Left lung (tissue), 10 donors: ENCODE results near the gene ESYT2. TPM values are rescaled to one million over a fixed set of nuclear protein-coding genes. Genes with fewer than 3 reads are reported as not detected.

Experiments used
- ATAC-seq: fragments of 200-7000 bp; cut with Tn5 transposase; one replicate; pipeline ENCODE4 v1.9.1; 2020; ENCODE audit warnings: moderate library complexity
- DNase-seq, 4 donors: peaks; one replicate each; pipeline ENCODE4 v3.0.0-alpha.2; 2013 to 2020
- H3K27ac ChIP-seq, 2 donors: fragments of 200-600 bp; sonication (generic) in 1 of 2; one replicate each; pipeline versions ENCODE4 v1.5.0 to v1.8.0; 2020 to 2021
- H3K27me3 ChIP-seq, 2 donors: fragments of 200-600 bp; sonication (generic) in 1 of 2; one replicate each; pipeline versions ENCODE4 v1.5.0 to v1.8.0; 2020 to 2021
- H3K36me3 ChIP-seq, 2 donors: fragments of 200-600 bp; sonication (generic) in 1 of 2; one replicate each; pipeline versions ENCODE4 v1.5.0 to v1.8.0; 2020 to 2021
- H3K4me1 ChIP-seq, 2 donors: fragments of 200-600 bp; one replicate each; pipeline ENCODE4 v1.8.0; 2021
- H3K4me3 ChIP-seq, 2 donors: fragments of 200-600 bp; sonication (generic) in 1 of 2; one replicate each; pipeline versions ENCODE4 v1.5.0 to v1.8.0; 2020 to 2021; ENCODE audit warnings: mild to moderate bottlenecking in 1 of 2
- H3K9me3 ChIP-seq, 2 donors: fragments of 200-600 bp; sonication (generic) in 1 of 2; one replicate each; pipeline versions ENCODE4 v1.5.0 to v1.8.0; 2020 to 2021
- intact Hi-C, 2 donors: fragments of 100-400 bp; cut with DNase I; formaldehyde crosslinking; loops; one replicate each; pipeline versions ENCODE4 v1.11.2 to v1.14.2; 2022
- polyA plus RNA-seq, 6 donors: library from polyadenylated mRNA; unstranded; fragments of 120-200 nt; gene quantifications; one replicate each; pipeline ENCODE4 v1.2.1, GENCODE V29; 2013; ENCODE audit not compliant: insufficient read length in 6 of 6
- total RNA-seq, 2 donors: library from RNA; stranded (reverse); fragmentation: NEBNext Ultra II Directional; extraction: Animal tissue kit (Norgen Biotek cat#: 25700); gene quantifications; one replicate each; pipeline ENCODE4 v1.2.1, GENCODE V29; 2021
- TF ChIP-seq, protein P1 (sequence below), 2 donors: fragments of 200-600 bp; sonication (generic) in 1 of 2; IDR thresholded peaks; one replicate each; pipeline versions ENCODE4 v1.5.0 to v1.8.0; 2021; ENCODE audit warnings: antibody characterized with exemption in 2 of 2
- donor health status: DM: no; HTN: yes; CAD: no.
- donor health status: DM: no; HTN: no; CAD: no.

The ESYT2 gene
- total and polyA plus RNA-seq, 8 donors: 38.3 to 75.7 (median 43.3) TPM

DNA sequence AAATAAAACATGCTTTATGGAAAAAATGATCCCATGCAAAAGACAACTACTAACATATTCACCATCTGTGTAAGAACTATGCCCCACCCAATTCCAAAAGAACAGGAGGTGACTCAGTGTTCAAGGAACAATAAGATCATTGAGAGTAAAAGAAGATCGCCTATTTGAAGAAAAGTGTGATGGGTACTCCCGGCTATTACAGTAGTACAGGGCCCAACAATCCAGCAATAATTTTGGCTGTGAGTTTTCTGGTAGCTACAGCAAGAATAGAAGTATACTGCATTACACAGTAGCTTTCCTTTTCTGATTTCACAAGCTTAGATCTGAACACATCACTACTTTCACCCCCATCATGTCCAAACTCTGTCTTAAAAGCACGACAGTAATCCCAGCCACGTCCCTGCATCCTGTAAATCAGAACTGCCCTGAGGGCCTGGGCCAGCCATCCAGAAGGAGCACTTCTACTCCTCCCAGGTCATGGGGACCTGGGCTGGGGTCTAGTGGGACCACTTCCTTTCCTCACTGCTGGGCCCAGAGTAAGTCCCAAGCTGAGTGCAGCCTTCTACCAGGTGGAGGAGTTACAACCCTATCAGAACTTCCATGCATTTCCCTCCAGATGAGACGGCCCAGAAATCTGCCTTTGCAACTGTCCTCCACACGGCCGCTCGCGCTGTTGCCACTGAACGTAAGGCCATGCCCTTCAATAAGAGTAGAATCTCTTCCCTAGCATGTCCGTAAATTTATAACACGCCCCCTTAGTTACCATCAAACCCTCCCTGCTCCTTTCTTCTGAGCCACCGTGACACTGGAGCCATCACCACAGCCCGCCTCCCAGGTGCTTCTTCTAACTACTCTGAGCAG, 7.9 kb downstream of the ESYT2 start:
- DNase-seq (no peak), ATAC-seq (no peak)
- Histone ChIP-seq H3K27ac (peak overlapping the region; percentile 68 to 73), H3K4me3 (no peak overlapping the region), H3K36me3 (no peaks in the 10 kb centered on the region), H3K4me1 (peaks cover 43 to 86% of the 10 kb centered on the region in 2 donors), H3K27me3 (no peaks in the 10 kb centered on the region), H3K9me3 (no peaks in the 10 kb centered on the region)
- intact Hi-C loops: no loop called here
- TF ChIP-seq, protein P1, sequence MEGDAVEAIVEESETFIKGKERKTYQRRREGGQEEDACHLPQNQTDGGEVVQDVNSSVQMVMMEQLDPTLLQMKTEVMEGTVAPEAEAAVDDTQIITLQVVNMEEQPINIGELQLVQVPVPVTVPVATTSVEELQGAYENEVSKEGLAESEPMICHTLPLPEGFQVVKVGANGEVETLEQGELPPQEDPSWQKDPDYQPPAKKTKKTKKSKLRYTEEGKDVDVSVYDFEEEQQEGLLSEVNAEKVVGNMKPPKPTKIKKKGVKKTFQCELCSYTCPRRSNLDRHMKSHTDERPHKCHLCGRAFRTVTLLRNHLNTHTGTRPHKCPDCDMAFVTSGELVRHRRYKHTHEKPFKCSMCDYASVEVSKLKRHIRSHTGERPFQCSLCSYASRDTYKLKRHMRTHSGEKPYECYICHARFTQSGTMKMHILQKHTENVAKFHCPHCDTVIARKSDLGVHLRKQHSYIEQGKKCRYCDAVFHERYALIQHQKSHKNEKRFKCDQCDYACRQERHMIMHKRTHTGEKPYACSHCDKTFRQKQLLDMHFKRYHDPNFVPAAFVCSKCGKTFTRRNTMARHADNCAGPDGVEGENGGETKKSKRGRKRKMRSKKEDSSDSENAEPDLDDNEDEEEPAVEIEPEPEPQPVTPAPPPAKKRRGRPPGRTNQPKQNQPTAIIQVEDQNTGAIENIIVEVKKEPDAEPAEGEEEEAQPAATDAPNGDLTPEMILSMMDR (IDR thresholded peaks at IDR 0.05): no peak

DNA sequence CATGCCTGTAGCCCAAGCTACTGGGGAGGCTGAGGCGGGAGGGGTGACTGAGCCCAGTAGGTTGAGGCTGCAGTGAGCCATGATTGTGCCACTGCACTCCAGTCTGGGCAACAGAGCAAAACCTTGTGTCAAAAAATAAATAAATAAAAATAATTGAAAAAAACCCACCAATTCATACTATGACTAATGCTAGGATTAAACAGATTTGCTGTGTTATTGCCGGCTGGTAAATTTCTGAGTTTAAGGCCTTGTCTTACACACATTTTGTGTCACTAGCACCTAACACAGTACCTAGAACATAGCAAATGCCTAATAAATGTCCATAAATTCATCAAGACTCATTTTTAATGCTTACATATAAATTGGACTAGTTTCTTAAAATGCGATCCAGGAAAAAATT, 8.7 kb downstream of the ESYT2 start:
- no peak overlapping the region for H3K4me3 ChIP-seq
- peak overlapping the region; percentile 68 to 94 for H3K27ac ChIP-seq
- TF ChIP-seq, protein P1 (IDR thresholded peaks at IDR 0.05): no peak
- intact Hi-C loops: no loop called here
- peaks cover 48 to 92% of the 10 kb centered on the region in 2 donors for H3K4me1 ChIP-seq
- no peak for DNase-seq
- no peak for ATAC-seq
- no peaks in the 10 kb centered on the region for H3K27me3 ChIP-seq
- H3K9me3 ChIP-seq: no peaks in the 10 kb centered on the region
- H3K36me3 ChIP-seq: no peaks in the 10 kb centered on the region

DNA sequence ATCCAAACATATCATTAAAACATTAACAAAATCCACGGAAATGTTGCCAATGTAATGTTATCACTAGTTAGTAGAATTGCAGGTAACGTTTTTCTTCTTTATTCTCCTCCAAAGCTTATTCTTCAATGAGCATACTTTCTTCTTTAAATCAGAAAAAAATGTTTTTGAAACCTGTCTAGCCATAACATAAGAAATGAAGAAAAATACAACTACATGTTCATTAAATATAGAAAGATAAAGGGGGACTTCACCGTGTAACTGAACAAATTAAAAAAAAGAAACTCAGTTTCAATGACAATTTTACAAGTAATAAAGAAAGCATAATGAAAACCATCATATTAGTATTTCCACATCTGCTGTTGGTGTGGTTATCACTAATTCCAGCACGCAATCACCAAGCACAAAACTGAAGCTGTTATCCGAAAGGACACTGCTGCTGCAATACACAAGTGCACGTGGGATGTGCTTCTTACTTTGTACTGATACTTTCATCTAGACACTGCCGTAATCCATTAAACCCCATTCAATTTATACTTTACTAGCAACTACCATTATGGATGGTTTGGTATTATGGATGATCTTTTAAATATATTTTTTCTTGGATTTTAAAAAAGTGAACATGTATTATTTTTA, 9.6 kb downstream of the ESYT2 start:
- intact Hi-C loops: no loop called here
- Histone ChIP-seq H3K36me3 (peaks cover 0 to 3% of the 10 kb centered on the region in 2 donors), H3K4me1 (peaks cover 48 to 95% of the 10 kb centered on the region in 2 donors), H3K27me3 (no peaks in the 10 kb centered on the region), H3K27ac (peak overlapping the region; percentile 94 to 96), H3K4me3 (no peak overlapping the region), H3K9me3 (no peaks in the 10 kb centered on the region)
- TF ChIP-seq, protein P1 (IDR thresholded peaks at IDR 0.05): no peak
- DNase-seq (peak in 1 of 4 donors; percentile 65), ATAC-seq (no peak)

- intact Hi-C loops: no loop called here
- peaks cover 0 to 5% of the 10 kb centered on the region in 2 donors for H3K36me3 ChIP-seq
- DNase-seq (peak; percentile 65 to 94 (median 90)), ATAC-seq (peak; percentile 91)
- H3K27me3 ChIP-seq: no peaks in the 10 kb centered on the region
- H3K4me3 ChIP-seq: peak overlapping the region in 1 of 2 donors; percentile 17
- TF ChIP-seq, protein P1 (IDR thresholded peaks at IDR 0.05): no peak
- H3K9me3 ChIP-seq: no peaks in the 10 kb centered on the region
- H3K27ac ChIP-seq: peak overlapping the region; percentile 94 to 96
- peaks cover 48 to 85% of the 10 kb centered on the region in 2 donors for H3K4me1 ChIP-seq
Observed at GRCh38 chr7:158818325-158819213, 10.7 kb downstream of the ESYT2 start.
